HEK293 (cell line): ENCODE measurements around the gene CIC.

ENCODE experiments used
- TCF7L2 ChIP-seq: IDR thresholded peaks from 2 replicates; pipeline ENCODE4 v1.6.1; 2011; ENCODE audit warnings: low read depth, mild to moderate bottlenecking, inconsistent platforms, low read length, moderate library complexity, borderline replicate concordance
- ZNF629 ChIP-seq: fragments of 450-650 bp; formaldehyde crosslinking; IDR thresholded peaks from 2 replicates; pipeline ENCODE4 v1.5.1; 2017; ENCODE audit warnings: missing biosample characterization, missing genetic modification characterization

DNA sequence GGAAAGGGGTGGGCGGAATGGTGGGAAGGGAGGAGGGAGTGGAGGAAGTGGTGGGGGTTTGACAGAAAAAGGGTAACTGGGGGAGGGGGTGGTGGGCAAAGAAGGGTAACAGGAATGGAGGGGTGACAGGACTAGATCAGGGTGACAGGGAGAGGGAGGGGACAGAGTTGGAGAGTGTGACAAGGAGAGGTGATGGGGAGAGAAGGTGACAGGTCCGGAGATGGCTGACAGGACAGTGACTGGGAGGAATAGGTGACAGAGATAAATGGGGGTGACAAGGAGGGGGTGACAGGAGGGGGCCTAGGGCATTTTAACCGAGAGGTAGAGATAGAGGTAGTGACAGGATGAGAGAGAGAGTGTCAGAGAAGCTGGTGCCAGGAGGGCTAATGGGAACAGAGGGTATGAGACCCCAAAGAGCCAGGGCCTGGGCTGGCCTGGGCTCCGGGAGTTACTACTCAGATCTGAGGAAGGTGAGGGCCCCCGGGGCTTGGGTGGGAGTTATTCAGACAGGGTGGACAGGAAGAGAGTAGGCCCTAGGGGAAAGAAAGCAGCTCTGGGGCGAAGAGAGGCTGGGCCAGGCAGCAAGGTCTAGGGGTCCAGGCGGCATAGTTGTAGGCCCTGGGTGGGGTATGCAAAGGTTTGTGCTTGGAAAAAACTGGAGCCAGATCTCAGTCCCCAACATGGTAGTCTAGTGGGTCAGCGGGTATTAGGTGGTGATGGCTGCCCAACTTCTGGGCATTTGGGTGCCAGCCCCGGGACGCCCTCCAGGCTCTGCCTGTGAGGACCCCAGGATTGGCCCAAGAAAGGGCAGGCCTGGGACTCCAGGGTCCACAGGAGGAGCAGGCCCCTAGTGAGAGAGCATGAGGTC lies 660 bp downstream of the CIC start:
- TF ChIP-seq TCF7L2 (no peak), ZNF629 (tag by site-specific recombination) (no peak)
